ENCODE results near the gene CACNG4.

GRCh38 chr17:66990047-66990446 is 25.5 kb downstream of the CACNG4 start:
- TF ChIP-seq POLR2AphosphoS2 (IDR thresholded peaks at IDR 0.05; ENCODE audit: low read length), result no peak
- TF ChIP-seq CTCF (IDR thresholded peaks at IDR 0.05 in 2 of 3, conservative IDR thresholded peaks at IDR 0.05 in 1 of 3; ENCODE audit: insufficient read depth in 2 of 3, low read depth in 1 of 3, low read length in 3 of 3), result no peak
- TF ChIP-seq CBX3 (IDR thresholded peaks at IDR 0.05; ENCODE audit: borderline replicate concordance in 1 of 2, low read length in 2 of 2), result no peak
- no peak for TF ChIP-seq TAF1 (IDR thresholded peaks at IDR 0.05; ENCODE audit: control insufficient read depth, extremely low read depth, insufficient read depth, low read length, severe bottlenecking)
- no peak for TF ChIP-seq NFE2 (IDR thresholded peaks at IDR 0.05; ENCODE audit: low read depth)

All from K562 (cell line).